ENCODE data around the gene ZBTB46. TPM values are rescaled to one million over a fixed set of nuclear protein-coding genes. Genes with fewer than 3 reads are reported as not detected.

Gene ZBTB46
- total RNA-seq, 1 donor from 2014 or later: 52.2 TPM

- Histone ChIP-seq H3K4me1 (ENCODE audit: control insufficient read depth in 3 of 3, insufficient read depth in 3 of 3, low read length in 3 of 3) (peaks cover 9 to 17% (median 16%) of the 10 kb centered on the region in 3 donors), H3K9me3 (ENCODE audit: control insufficient read depth in 3 of 3, low read length in 3 of 3) (no peaks in the 10 kb centered on the region), H3K27ac (ENCODE audit: low read depth, low read length) (no peak overlapping the region), H3K27me3 (ENCODE audit: control insufficient read depth in 3 of 3, insufficient read depth in 3 of 3, low read length in 3 of 3) (no peaks in the 10 kb centered on the region), H3K36me3 (ENCODE audit: control insufficient read depth in 3 of 3, insufficient read depth in 3 of 3, low read length in 3 of 3) (peaks cover 5 to 9% (median 9%) of the 10 kb centered on the region in 3 donors), H3K4me3 (ENCODE audit: low read length in 3 of 3) (no peak overlapping the region), H3K9ac (ENCODE audit: low read depth in 1 of 3, low read length in 3 of 3) (no peak overlapping the region)
Measured at GRCh38 chr20:63771046-63771707, 59.9 kb downstream of the ZBTB46 start.

GRCh38 chr20:63769891-63770474 lies 61.1 kb downstream of the ZBTB46 start:
- Histone ChIP-seq H3K27ac (ENCODE audit: low read depth, low read length) (no peak overlapping the region), H3K36me3 (ENCODE audit: control insufficient read depth in 3 of 3, insufficient read depth in 3 of 3, low read length in 3 of 3) (peaks cover 5 to 9% (median 6%) of the 10 kb centered on the region in 3 donors), H3K27me3 (ENCODE audit: control insufficient read depth in 3 of 3, insufficient read depth in 3 of 3, low read length in 3 of 3) (no peaks in the 10 kb centered on the region), H3K4me1 (ENCODE audit: control insufficient read depth in 3 of 3, insufficient read depth in 3 of 3, low read length in 3 of 3) (peaks cover 9 to 16% (median 16%) of the 10 kb centered on the region in 3 donors), H3K9ac (ENCODE audit: low read depth in 1 of 3, low read length in 3 of 3) (no peak overlapping the region), H3K4me3 (ENCODE audit: low read length in 3 of 3) (no peak overlapping the region), H3K9me3 (ENCODE audit: control insufficient read depth in 3 of 3, low read length in 3 of 3) (no peaks in the 10 kb centered on the region)

- no peak overlapping the region for H3K9ac ChIP-seq (ENCODE audit: low read depth in 1 of 3, low read length in 3 of 3)
- peaks cover 7 to 14% (median 14%) of the 10 kb centered on the region in 3 donors for H3K4me1 ChIP-seq (ENCODE audit: control insufficient read depth in 3 of 3, insufficient read depth in 3 of 3, low read length in 3 of 3)
- H3K27me3 ChIP-seq (ENCODE audit: control insufficient read depth in 3 of 3, insufficient read depth in 3 of 3, low read length in 3 of 3): no peaks in the 10 kb centered on the region
- H3K9me3 ChIP-seq (ENCODE audit: control insufficient read depth in 3 of 3, low read length in 3 of 3): no peaks in the 10 kb centered on the region
- H3K27ac ChIP-seq (ENCODE audit: low read depth, low read length): no peak overlapping the region
- H3K4me3 ChIP-seq (ENCODE audit: low read length in 3 of 3): no peak overlapping the region
- H3K36me3 ChIP-seq (ENCODE audit: control insufficient read depth in 3 of 3, insufficient read depth in 3 of 3, low read length in 3 of 3): peaks cover 5 to 9% (median 6%) of the 10 kb centered on the region in 3 donors
Measured at GRCh38 chr20:63768591-63769515, 62.2 kb downstream of the ZBTB46 start.

GRCh38 chr20:63767886-63768285 lies 63.2 kb downstream of the ZBTB46 start:
- no peaks in the 10 kb centered on the region for H3K9me3 ChIP-seq (ENCODE audit: control insufficient read depth in 3 of 3, low read length in 3 of 3)
- H3K4me1 ChIP-seq (ENCODE audit: control insufficient read depth in 3 of 3, insufficient read depth in 3 of 3, low read length in 3 of 3): peaks cover 7 to 13% (median 10%) of the 10 kb centered on the region in 3 donors
- no peaks in the 10 kb centered on the region for H3K27me3 ChIP-seq (ENCODE audit: control insufficient read depth in 3 of 3, insufficient read depth in 3 of 3, low read length in 3 of 3)
- H3K27ac ChIP-seq (ENCODE audit: low read depth, low read length): no peak overlapping the region
- H3K36me3 ChIP-seq (ENCODE audit: control insufficient read depth in 3 of 3, insufficient read depth in 3 of 3, low read length in 3 of 3): peaks cover 5 to 12% (median 9%) of the 10 kb centered on the region in 3 donors
- H3K9ac ChIP-seq (ENCODE audit: low read depth in 1 of 3, low read length in 3 of 3): peak overlapping the region in 2 of 3 donors; percentile 3 to 45
- no peak overlapping the region for H3K4me3 ChIP-seq (ENCODE audit: low read length in 3 of 3)

- H3K4me3 ChIP-seq (ENCODE audit: low read length in 3 of 3): no peak overlapping the region
- peak overlapping the region in 2 of 3 donors; percentile 40 to 45 for H3K9ac ChIP-seq (ENCODE audit: low read depth in 1 of 3, low read length in 3 of 3)
- H3K36me3 ChIP-seq (ENCODE audit: control insufficient read depth in 3 of 3, insufficient read depth in 3 of 3, low read length in 3 of 3): peaks cover 5 to 12% (median 9%) of the 10 kb centered on the region in 3 donors
- peaks cover 7 to 9% (median 9%) of the 10 kb centered on the region in 3 donors for H3K4me1 ChIP-seq (ENCODE audit: control insufficient read depth in 3 of 3, insufficient read depth in 3 of 3, low read length in 3 of 3)
- no peaks in the 10 kb centered on the region for H3K27me3 ChIP-seq (ENCODE audit: control insufficient read depth in 3 of 3, insufficient read depth in 3 of 3, low read length in 3 of 3)
- H3K9me3 ChIP-seq (ENCODE audit: control insufficient read depth in 3 of 3, low read length in 3 of 3): no peaks in the 10 kb centered on the region
- H3K27ac ChIP-seq (ENCODE audit: low read depth, low read length): no peak overlapping the region
Measured at GRCh38 chr20:63767456-63767855, 63.6 kb downstream of the ZBTB46 start.

- peaks cover 7 to 9% (median 9%) of the 10 kb centered on the region in 3 donors for H3K4me1 ChIP-seq (ENCODE audit: control insufficient read depth in 3 of 3, insufficient read depth in 3 of 3, low read length in 3 of 3)
- H3K4me3 ChIP-seq (ENCODE audit: low read length in 3 of 3): no peak overlapping the region
- peak overlapping the region in 1 of 3 donors; percentile 45 for H3K9ac ChIP-seq (ENCODE audit: low read depth in 1 of 3, low read length in 3 of 3)
- no peaks in the 10 kb centered on the region for H3K9me3 ChIP-seq (ENCODE audit: control insufficient read depth in 3 of 3, low read length in 3 of 3)
- no peak overlapping the region for H3K27ac ChIP-seq (ENCODE audit: low read depth, low read length)
- no peaks in the 10 kb centered on the region for H3K27me3 ChIP-seq (ENCODE audit: control insufficient read depth in 3 of 3, insufficient read depth in 3 of 3, low read length in 3 of 3)
- peaks cover 5 to 12% (median 9%) of the 10 kb centered on the region in 3 donors for H3K36me3 ChIP-seq (ENCODE audit: control insufficient read depth in 3 of 3, insufficient read depth in 3 of 3, low read length in 3 of 3)
Measured at GRCh38 chr20:63766695-63767426, 64.2 kb downstream of the ZBTB46 start.

- H3K4me3 ChIP-seq (ENCODE audit: low read length in 3 of 3): no peak overlapping the region
- H3K9ac ChIP-seq (ENCODE audit: low read depth in 1 of 3, low read length in 3 of 3): no peak overlapping the region
- H3K9me3 ChIP-seq (ENCODE audit: control insufficient read depth in 3 of 3, low read length in 3 of 3): no peaks in the 10 kb centered on the region
- H3K36me3 ChIP-seq (ENCODE audit: control insufficient read depth in 3 of 3, insufficient read depth in 3 of 3, low read length in 3 of 3): peaks cover 5 to 12% (median 9%) of the 10 kb centered on the region in 3 donors
- H3K27me3 ChIP-seq (ENCODE audit: control insufficient read depth in 3 of 3, insufficient read depth in 3 of 3, low read length in 3 of 3): no peaks in the 10 kb centered on the region
- H3K27ac ChIP-seq (ENCODE audit: low read depth, low read length): no peak overlapping the region
- peaks cover 7 to 9% (median 9%) of the 10 kb centered on the region in 3 donors for H3K4me1 ChIP-seq (ENCODE audit: control insufficient read depth in 3 of 3, insufficient read depth in 3 of 3, low read length in 3 of 3)
Measured at GRCh38 chr20:63765902-63766301, 65.2 kb downstream of the ZBTB46 start.

- no peak overlapping the region for H3K27ac ChIP-seq (ENCODE audit: low read depth, low read length)
- no peak overlapping the region for H3K4me3 ChIP-seq (ENCODE audit: low read length in 3 of 3)
- peaks cover 7 to 9% (median 9%) of the 10 kb centered on the region in 3 donors for H3K4me1 ChIP-seq (ENCODE audit: control insufficient read depth in 3 of 3, insufficient read depth in 3 of 3, low read length in 3 of 3)
- H3K9me3 ChIP-seq (ENCODE audit: control insufficient read depth in 3 of 3, low read length in 3 of 3): no peaks in the 10 kb centered on the region
- H3K9ac ChIP-seq (ENCODE audit: low read depth in 1 of 3, low read length in 3 of 3): no peak overlapping the region
- H3K27me3 ChIP-seq (ENCODE audit: control insufficient read depth in 3 of 3, insufficient read depth in 3 of 3, low read length in 3 of 3): no peaks in the 10 kb centered on the region
- peaks cover 5 to 12% (median 9%) of the 10 kb centered on the region in 3 donors for H3K36me3 ChIP-seq (ENCODE audit: control insufficient read depth in 3 of 3, insufficient read depth in 3 of 3, low read length in 3 of 3)
Measured at GRCh38 chr20:63765082-63765873, 65.8 kb downstream of the ZBTB46 start.
